ENCODE results near the gene PANX3. TPM values are rescaled to one million over a fixed set of nuclear protein-coding genes. Genes with fewer than 3 reads are reported as not detected.

PANX3 gene
- total and polyA plus RNA-seq, 2 of the 13 experiments (the other 11 are each of a cell fraction or from before 2014, with no cell fraction given), result not detected

DNA sequence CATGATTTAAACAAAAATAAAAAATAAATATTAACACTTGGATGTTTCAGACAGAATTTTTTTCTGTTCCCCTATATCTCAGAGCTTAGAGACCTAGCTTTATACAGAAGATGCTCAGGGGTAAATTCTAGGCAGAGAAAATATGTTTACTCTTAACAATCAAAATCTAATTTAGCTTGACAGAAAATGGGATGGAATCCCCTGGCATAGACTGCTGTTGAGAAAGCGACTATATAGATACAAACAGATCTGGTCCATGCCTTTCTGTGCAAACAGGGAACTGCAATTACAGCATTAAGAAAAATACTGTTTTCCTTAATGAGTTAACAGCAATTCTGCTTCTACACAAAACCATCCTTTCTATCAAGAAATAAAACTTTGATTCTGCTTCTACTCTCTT, 47.8 kb downstream of the PANX3 start:
- intact Hi-C loops (cut with micrococcal nuclease; ENCODE audit: unreplicated experiment), result no loop called here
- Histone ChIP-seq H3K9me3 (ENCODE audit: low read length) (no peaks in the 10 kb centered on the region), H3K4me3 (replicated peaks in 1 of 3; ENCODE audit: insufficient read depth in 1 of 3, low read depth in 2 of 3, low read length in 3 of 3) (no peak overlapping the region), H3K4me1 (ENCODE audit: insufficient read depth, low read length) (no peaks in the 10 kb centered on the region), H3K4me2 (ENCODE audit: low read depth, low read length) (no peak overlapping the region), H3K27ac (ENCODE audit: extremely low read length, insufficient read depth, low read length) (no peak overlapping the region), H2AFZ (ENCODE audit: low read length) (no peak overlapping the region), H3K9ac (ENCODE audit: insufficient read depth, low read depth, low read length) (no peak overlapping the region), H3K36me3 (replicated peaks in 1 of 2; ENCODE audit: control insufficient read depth in 1 of 2, insufficient read depth in 2 of 2, low read length in 2 of 2) (no peaks in the 10 kb centered on the region), H3K79me2 (ENCODE audit: insufficient read depth, low read length) (no peaks in the 10 kb centered on the region), H3K27me3 (ENCODE audit: control insufficient read depth in 1 of 2, insufficient read depth in 2 of 2, low read length in 2 of 2) (no peaks in the 10 kb centered on the region), H4K20me1 (ENCODE audit: insufficient read depth, low read length) (no peaks in the 10 kb centered on the region)
- CTCF ChIA-PET (ENCODE audit: low intra/inter-chr PET ratio, low total read pairs), result no interaction called here
- BruUV-seq (replicated peaks), result no TSS peak
- TF ChIP-seq ZNF598 (CRISPR knock-in tag; IDR thresholded peaks at IDR 0.05; ENCODE audit: borderline replicate concordance), result no peak
- TF ChIP-seq REPIN1 (CRISPR knock-in tag; IDR thresholded peaks at IDR 0.05; ENCODE audit: borderline replicate concordance, low read depth), result no peak
- no peak for TF ChIP-seq SRSF9 (IDR thresholded peaks at IDR 0.05; ENCODE audit: borderline replicate concordance, insufficient read depth, low read depth, low read length, poor library complexity, severe bottlenecking)
- no peak for TF ChIP-seq HES4 (CRISPR knock-in tag; IDR thresholded peaks at IDR 0.05; ENCODE audit: borderline replicate concordance)
- TF ChIP-seq TRIM24 (CRISPR knock-in tag; IDR thresholded peaks at IDR 0.05), result no peak
- FAIRE-seq, result no peak
- DNase-seq (ENCODE audit: low spot score), result no peak
- in situ Hi-C loops (cut with HindIII; ENCODE audit: extremely low pct_ligation_motif_present, low pct_unique_long_range_greater_than_20kb), result no loop called here
- ATAC-seq, result no peak
- POLR2A ChIA-PET, result no interaction called here
- WGBS (ENCODE audit: low lambda C conversion rate), result 100% methylated on average over 1 of the region's 1 CpG

DNA sequence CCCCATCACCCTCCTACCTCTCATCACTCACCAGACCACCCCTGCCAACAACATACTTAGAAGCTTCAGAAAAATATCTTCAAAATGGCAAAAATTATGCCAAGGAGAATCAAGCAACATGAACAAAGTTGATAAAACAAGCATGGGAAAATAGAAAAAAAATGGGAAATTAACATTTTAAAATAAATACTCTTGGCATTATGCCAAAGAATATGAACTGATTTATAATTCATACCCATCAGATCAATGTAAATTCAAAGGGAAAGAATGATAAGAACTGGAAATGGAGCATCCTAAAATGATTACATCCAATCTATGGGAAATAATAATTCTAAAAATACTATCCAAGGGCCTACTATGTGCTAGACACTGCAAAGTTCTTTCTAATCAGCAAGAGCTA, 50.3 kb downstream of the PANX3 start:
- Histone ChIP-seq H3K9me3 (ENCODE audit: low read length) (no peaks in the 10 kb centered on the region), H3K9ac (ENCODE audit: insufficient read depth, low read depth, low read length) (no peak overlapping the region), H3K27me3 (ENCODE audit: control insufficient read depth in 1 of 2, insufficient read depth in 2 of 2, low read length in 2 of 2) (no peaks in the 10 kb centered on the region), H4K20me1 (ENCODE audit: insufficient read depth, low read length) (no peaks in the 10 kb centered on the region), H3K27ac (ENCODE audit: extremely low read length, insufficient read depth, low read length) (no peak overlapping the region), H2AFZ (ENCODE audit: low read length) (no peak overlapping the region), H3K36me3 (replicated peaks in 1 of 2; ENCODE audit: control insufficient read depth in 1 of 2, insufficient read depth in 2 of 2, low read length in 2 of 2) (no peaks in the 10 kb centered on the region), H3K4me1 (ENCODE audit: insufficient read depth, low read length) (no peaks in the 10 kb centered on the region), H3K79me2 (ENCODE audit: insufficient read depth, low read length) (no peaks in the 10 kb centered on the region), H3K4me3 (replicated peaks in 1 of 3; ENCODE audit: insufficient read depth in 1 of 3, low read depth in 2 of 3, low read length in 3 of 3) (no peak overlapping the region), H3K4me2 (ENCODE audit: low read depth, low read length) (no peak overlapping the region)
- POLR2A ChIA-PET, result no interaction called here
- DNase-seq (ENCODE audit: low spot score) (no peak), ATAC-seq (no peak), FAIRE-seq (no peak)
- CTCF ChIA-PET (ENCODE audit: low intra/inter-chr PET ratio, low total read pairs), result no interaction called here
- intact Hi-C loops (cut with micrococcal nuclease; ENCODE audit: unreplicated experiment), result no loop called here
- in situ Hi-C loops (cut with HindIII; ENCODE audit: extremely low pct_ligation_motif_present, low pct_unique_long_range_greater_than_20kb), result no loop called here
- no TSS peak for BruUV-seq (replicated peaks)
- TF ChIP-seq POLR2A (IDR thresholded peaks at IDR 0.05; ENCODE audit: insufficient read depth in 1 of 2, low read depth in 2 of 2, low read length in 2 of 2) (no peak), ZKSCAN5 (CRISPR knock-in tag; IDR thresholded peaks at IDR 0.05) (no peak), ZNF18 (CRISPR knock-in tag; IDR thresholded peaks at IDR 0.05; ENCODE audit: insufficient replicate concordance) (no peak), MXD4 (CRISPR knock-in tag; IDR thresholded peaks at IDR 0.05) (no peak), LCORL (IDR thresholded peaks at IDR 0.05) (peak; percentile 92), LCORL (CRISPR knock-in tag; IDR thresholded peaks at IDR 0.05) (no peak)
- TF ChIP-seq, protein P1, sequence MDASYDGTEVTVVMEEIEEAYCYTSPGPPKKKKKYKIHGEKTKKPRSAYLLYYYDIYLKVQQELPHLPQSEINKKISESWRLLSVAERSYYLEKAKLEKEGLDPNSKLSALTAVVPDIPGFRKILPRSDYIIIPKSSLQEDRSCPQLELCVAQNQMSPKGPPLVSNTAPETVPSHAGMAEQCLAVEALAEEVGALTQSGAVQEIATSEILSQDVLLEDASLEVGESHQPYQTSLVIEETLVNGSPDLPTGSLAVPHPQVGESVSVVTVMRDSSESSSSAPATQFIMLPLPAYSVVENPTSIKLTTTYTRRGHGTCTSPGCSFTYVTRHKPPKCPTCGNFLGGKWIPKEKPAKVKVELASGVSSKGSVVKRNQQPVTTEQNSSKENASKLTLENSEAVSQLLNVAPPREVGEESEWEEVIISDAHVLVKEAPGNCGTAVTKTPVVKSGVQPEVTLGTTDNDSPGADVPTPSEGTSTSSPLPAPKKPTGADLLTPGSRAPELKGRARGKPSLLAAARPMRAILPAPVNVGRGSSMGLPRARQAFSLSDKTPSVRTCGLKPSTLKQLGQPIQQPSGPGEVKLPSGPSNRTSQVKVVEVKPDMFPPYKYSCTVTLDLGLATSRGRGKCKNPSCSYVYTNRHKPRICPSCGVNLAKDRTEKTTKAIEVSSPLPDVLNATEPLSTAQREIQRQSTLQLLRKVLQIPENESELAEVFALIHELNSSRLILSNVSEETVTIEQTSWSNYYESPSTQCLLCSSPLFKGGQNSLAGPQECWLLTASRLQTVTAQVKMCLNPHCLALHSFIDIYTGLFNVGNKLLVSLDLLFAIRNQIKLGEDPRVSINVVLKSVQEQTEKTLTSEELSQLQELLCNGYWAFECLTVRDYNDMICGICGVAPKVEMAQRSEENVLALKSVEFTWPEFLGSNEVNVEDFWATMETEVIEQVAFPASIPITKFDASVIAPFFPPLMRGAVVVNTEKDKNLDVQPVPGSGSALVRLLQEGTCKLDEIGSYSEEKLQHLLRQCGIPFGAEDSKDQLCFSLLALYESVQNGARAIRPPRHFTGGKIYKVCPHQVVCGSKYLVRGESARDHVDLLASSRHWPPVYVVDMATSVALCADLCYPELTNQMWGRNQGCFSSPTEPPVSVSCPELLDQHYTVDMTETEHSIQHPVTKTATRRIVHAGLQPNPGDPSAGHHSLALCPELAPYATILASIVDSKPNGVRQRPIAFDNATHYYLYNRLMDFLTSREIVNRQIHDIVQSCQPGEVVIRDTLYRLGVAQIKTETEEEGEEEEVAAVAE (CRISPR knock-in tag; IDR thresholded peaks at IDR 0.05; ENCODE audit: borderline replicate concordance), result no peak
